Effector memory CD8-positive, alpha-beta T cell (primary cell): ENCODE measurements around the gene UNC5CL.

Source experiments
- ATAC-seq: fragments of 150-1000 bp; cut with Tn5 transposase; replicated peaks from 2 replicates; pipeline ENCODE4 v1.10.0; 2021; ENCODE audit warnings: mild to moderate bottlenecking, moderate library complexity
- DNase-seq, 3 experiments: peaks; one replicate each; pipeline ENCODE4 v3.0.0; 2021
- H3K27ac Mint-ChIP-seq, 2 donors: one replicate each; pipeline ENCODE4 v1.8.0; 2022; ENCODE audit warnings: mild to moderate bottlenecking in 2 of 2, mixed read lengths in 2 of 2, moderate library complexity in 2 of 2
- H3K27me3 Mint-ChIP-seq, 2 donors: one replicate each; pipeline ENCODE4 v1.8.0; 2022; ENCODE audit warnings: mixed read lengths in 2 of 2
- H3K36me3 Mint-ChIP-seq: one replicate; pipeline ENCODE4 v1.8.0; 2022; ENCODE audit warnings: mild to moderate bottlenecking, moderate library complexity, mixed read lengths; ENCODE audit not compliant: insufficient read depth
- H3K4me1 Mint-ChIP-seq, 2 donors: one replicate each; pipeline ENCODE4 v1.8.0; 2022; ENCODE audit warnings: low read depth in 2 of 2, mixed read lengths in 2 of 2
- H3K4me3 Mint-ChIP-seq, 2 donors: one replicate each; pipeline ENCODE4 v1.8.0; 2022; ENCODE audit warnings: mild to moderate bottlenecking in 2 of 2, mixed read lengths in 2 of 2, moderate library complexity in 2 of 2
- H3K9me3 Mint-ChIP-seq, 2 donors: one replicate each; pipeline ENCODE4 v1.8.0; 2022; ENCODE audit warnings: mixed read lengths in 2 of 2

UNC5CL gene

DNA sequence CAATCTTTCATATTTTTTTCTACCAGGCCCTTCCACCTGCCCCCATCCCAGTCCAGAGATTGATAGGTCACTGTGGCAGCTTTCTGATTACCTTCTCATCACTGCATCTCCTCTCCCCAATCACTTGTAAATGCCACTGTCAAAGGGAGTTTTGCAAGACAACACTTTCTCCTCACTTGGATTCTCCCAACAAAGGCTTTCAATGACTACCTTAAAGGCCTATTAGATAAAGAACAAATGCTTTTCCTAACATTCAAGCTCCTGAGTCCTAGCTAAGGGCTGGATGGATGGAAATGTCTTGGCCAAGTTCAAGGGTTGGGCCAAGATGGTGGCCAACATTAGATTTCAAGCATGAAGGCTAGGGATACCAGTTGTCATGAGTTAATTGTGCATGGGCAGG is 55.3 kb downstream of the UNC5CL start:
- H3K9me3 Mint-ChIP-seq: no peaks in the 10 kb centered on the region
- no peak for ATAC-seq
- no peak for DNase-seq
- H3K4me1 Mint-ChIP-seq: no peaks in the 10 kb centered on the region
- no peak overlapping the region for H3K4me3 Mint-ChIP-seq
- H3K27me3 Mint-ChIP-seq: peaks cover 77 to 80% of the 10 kb centered on the region in 2 donors
- H3K27ac Mint-ChIP-seq: no peak overlapping the region
- no peaks in the 10 kb centered on the region for H3K36me3 Mint-ChIP-seq

DNA sequence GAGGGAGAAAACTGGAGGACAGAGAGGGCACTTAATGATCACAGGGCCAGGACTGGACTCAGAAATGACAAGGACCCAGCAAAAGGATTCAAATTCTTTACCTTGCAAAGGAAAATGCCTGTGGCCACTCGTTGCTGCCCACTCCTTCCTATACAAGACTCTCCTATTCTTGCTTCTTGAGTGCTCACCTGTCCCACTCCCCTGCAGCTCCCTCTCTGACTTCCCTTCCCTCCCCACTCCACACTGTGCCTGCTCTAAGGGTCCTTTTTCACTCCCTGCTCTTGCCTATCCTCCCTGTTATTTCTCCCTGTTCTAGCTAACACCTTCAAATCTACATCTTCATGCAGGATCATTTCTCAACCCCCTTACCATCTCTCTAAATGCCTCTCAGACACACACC is 56.1 kb downstream of the UNC5CL start:
- H3K27me3 Mint-ChIP-seq: peaks cover 81 to 85% of the 10 kb centered on the region in 2 donors
- no peak overlapping the region for H3K27ac Mint-ChIP-seq
- no peaks in the 10 kb centered on the region for H3K9me3 Mint-ChIP-seq
- no peak overlapping the region for H3K4me3 Mint-ChIP-seq
- no peaks in the 10 kb centered on the region for H3K4me1 Mint-ChIP-seq
- DNase-seq: no peak
- H3K36me3 Mint-ChIP-seq: no peaks in the 10 kb centered on the region
- ATAC-seq: no peak

DNA sequence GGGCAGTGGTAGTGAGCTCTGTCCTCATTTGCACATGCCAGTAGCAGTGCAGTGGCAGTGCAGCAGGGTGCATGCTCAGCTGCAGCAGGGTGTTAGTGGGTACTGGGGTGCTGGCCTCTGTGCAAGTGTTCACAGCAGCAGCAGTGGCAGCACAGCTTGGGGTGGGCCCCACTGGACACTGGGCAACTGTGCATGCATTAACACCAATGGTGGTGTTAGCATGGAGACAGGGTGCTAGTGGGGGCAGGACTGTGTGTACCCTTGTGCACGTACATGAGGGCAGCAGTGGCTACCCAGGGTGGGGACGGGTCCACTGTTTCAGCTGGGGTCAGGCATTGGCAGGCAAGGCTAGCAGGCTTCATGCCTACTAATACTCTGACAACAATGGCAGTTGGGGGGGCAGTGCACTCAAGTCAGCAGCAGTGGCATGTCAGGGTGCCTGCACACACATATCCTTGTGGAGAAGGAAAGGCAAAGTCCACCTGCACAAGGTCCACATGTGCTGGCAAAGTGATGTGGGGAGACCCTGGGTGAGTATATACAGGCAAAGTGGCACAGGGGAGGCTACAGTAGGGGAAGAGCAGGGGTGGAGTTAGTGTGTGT is 60.2 kb downstream of the UNC5CL start:
- ATAC-seq: no peak

DNA sequence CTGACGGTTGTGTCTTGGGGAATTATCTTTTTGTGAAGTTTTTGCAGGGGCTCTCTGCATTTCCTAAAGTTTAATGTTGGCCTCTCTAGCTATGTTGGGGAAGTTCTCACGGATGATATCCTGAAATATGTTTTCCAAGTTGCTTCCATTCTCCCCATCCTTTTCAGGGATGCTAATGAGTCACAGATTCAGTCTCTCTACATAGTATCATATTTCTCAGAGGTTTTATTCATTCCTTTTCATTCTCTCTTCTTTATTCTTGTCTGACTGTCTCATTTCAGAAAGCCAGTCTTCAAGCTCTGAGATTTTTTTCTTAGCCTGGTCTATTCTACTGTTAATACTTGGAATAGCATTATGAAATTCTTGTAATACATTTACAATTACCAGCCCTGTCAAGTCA is 61.3 kb downstream of the UNC5CL start:
- Mint-ChIP-seq H3K4me1 (no peaks in the 10 kb centered on the region), H3K4me3 (no peak overlapping the region), H3K9me3 (no peaks in the 10 kb centered on the region), H3K27ac (no peak overlapping the region), H3K27me3 (peaks cover 85 to 89% of the 10 kb centered on the region in 2 donors), H3K36me3 (no peaks in the 10 kb centered on the region)
- no peak for DNase-seq
- ATAC-seq: no peak

More for the DNA sequence above, 60.2 kb downstream of the UNC5CL start:
- no peak overlapping the region for H3K27ac Mint-ChIP-seq
- no peaks in the 10 kb centered on the region for H3K9me3 Mint-ChIP-seq
- DNase-seq: no peak
- H3K4me3 Mint-ChIP-seq: no peak overlapping the region
- no peaks in the 10 kb centered on the region for H3K4me1 Mint-ChIP-seq
- peaks cover 93% of the 10 kb centered on the region in 2 donors for H3K27me3 Mint-ChIP-seq
- no peaks in the 10 kb centered on the region for H3K36me3 Mint-ChIP-seq

DNA sequence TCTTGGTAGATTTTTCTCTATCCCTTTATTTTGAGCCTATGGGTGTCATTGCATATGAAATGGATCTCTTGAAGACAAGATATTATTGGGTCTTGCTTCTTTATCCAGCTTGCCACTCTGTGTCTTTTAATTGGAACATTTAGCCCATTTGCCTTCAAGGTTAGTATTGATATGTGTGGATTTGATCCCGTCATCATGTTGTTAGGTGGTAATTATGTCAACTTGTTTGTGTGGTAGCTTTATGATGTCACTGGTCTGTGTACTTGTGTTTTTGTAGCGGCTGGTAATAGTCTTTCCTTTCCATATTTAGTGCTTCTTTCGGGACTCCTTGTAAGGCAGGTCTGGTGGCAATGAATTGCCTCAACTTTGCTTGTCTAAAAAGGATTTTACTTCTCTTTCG is 61.9 kb downstream of the UNC5CL start:
- Mint-ChIP-seq H3K9me3 (no peaks in the 10 kb centered on the region), H3K36me3 (no peaks in the 10 kb centered on the region), H3K27ac (no peak overlapping the region), H3K27me3 (peaks cover 79 to 83% of the 10 kb centered on the region in 2 donors), H3K4me1 (no peaks in the 10 kb centered on the region), H3K4me3 (no peak overlapping the region)
- DNase-seq (no peak), ATAC-seq (no peak)
